Mesothelial cell of epicardium (in vitro differentiated cells): ENCODE data around the gene C2orf42. TPM values are rescaled to one million over a fixed set of nuclear protein-coding genes. Genes with fewer than 3 reads are reported as not detected.
"Not testable (repeated sequence)": the region's sequence is repeated elsewhere in the genome, so short reads cannot be mapped to it uniquely, and the experiment has no call there.

ENCODE experiments used
- DNase-seq, 2 experiments: peaks; one replicate each; pipeline ENCODE4 v3.0.0; 2021; ENCODE audit warnings: low spot score in 2 of 2; ENCODE audit not compliant: unreplicated experiment in 2 of 2
- H3K27ac Mint-ChIP-seq: 2 replicates; pipeline ENCODE4 v1.8.0; 2021; ENCODE audit warnings: mixed read lengths
- H3K27me3 Mint-ChIP-seq: 2 replicates; pipeline ENCODE4 v1.8.0; 2021; ENCODE audit warnings: low read depth, mixed read lengths
- H3K36me3 Mint-ChIP-seq: 2 replicates; pipeline ENCODE4 v1.8.0; 2021; ENCODE audit warnings: mixed read lengths
- H3K4me1 Mint-ChIP-seq: 2 replicates; pipeline ENCODE4 v1.8.0; 2021; ENCODE audit warnings: mixed read lengths
- H3K4me3 Mint-ChIP-seq: 2 replicates; pipeline ENCODE4 v1.8.0; 2021; ENCODE audit warnings: mild to moderate bottlenecking, moderate library complexity, mixed read lengths
- H3K9me3 Mint-ChIP-seq: 2 replicates; pipeline ENCODE4 v1.8.0; 2021; ENCODE audit warnings: mixed read lengths
- CTCF ChIP-seq: fragments of 200-600 bp; sonication (generic); IDR thresholded peaks from one replicate; pipeline ENCODE4 v1.5.0; 2021; ENCODE audit warnings: antibody characterized with exemption; ENCODE audit not compliant: unreplicated experiment
- total RNA-seq: library from RNA; stranded (reverse); gene quantifications from 3 replicates; pipeline ENCODE4 v1.2.1, GENCODE V29; 2021

Gene C2orf42
- total RNA-seq, 1 donor from 2014 or later: 20.6 TPM

DNA sequence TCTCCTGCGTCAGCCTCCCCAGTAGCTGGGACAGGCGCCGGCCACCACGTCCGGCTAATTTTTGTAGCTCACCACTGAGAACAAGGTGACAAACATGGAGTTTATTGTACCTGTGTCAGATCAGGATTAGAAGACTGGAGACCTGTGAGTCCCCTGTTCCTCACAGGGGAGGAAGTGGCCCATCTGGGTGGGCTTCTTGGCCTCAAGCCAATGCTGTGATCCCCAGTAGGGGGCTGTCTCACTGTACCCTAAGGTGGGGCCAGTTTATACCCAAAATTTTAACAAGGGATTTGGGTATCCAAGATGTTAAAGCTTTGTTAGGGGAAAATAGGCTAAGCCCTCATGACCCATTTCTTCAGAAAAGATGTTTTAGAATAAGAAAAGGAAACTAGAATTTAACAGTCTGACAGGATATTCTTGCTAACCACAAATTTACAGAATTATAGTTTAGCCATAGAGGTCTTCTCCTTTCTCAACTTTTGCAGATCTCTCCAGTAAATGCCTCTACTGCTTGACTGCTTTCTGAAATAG is 87.2 kb downstream of the C2orf42 start:
- Mint-ChIP-seq H3K27me3 (no peaks in the 10 kb centered on the region), H3K9me3 (no peaks in the 10 kb centered on the region), H3K36me3 (no peaks in the 10 kb centered on the region), H3K4me1 (peaks cover 36% of the 10 kb centered on the region), H3K4me3 (peak overlapping the region; percentile 8), H3K27ac (peak overlapping the region; percentile 93)
- no peak for DNase-seq
- TF ChIP-seq CTCF: no peak

GRCh38 chr2:70102323-70102905 is 88.4 kb downstream of the C2orf42 start:
- H3K4me1 Mint-ChIP-seq: peaks cover 26% of the 10 kb centered on the region
- not testable (repeated sequence) for H3K4me3 Mint-ChIP-seq, DNase-seq, H3K27ac Mint-ChIP-seq, H3K27me3 Mint-ChIP-seq, H3K36me3 Mint-ChIP-seq, H3K9me3 Mint-ChIP-seq

DNA sequence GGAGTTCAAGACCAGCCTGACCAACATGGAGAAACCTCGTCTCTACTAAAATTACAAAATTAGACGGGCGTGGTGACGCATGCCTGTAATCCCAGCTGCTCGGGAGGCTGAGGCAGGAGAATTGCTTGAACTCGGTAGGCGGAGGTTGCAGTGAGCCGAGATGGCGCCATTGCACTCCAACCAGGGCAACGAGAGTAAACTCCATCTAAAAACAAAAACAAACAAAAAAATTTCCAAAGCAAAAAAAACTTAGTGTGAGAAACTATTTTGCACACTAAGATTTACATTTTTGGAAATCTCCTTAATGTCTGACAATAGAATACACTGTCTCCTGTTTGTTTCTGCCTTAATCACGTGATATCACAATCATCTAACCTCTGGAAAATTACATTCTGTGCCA is 89.1 kb downstream of the C2orf42 start:
- not testable (repeated sequence) for H3K4me3 Mint-ChIP-seq, H3K27me3 Mint-ChIP-seq, H3K27ac Mint-ChIP-seq, DNase-seq, H3K36me3 Mint-ChIP-seq, H3K9me3 Mint-ChIP-seq
- H3K4me1 Mint-ChIP-seq: peaks cover 21% of the 10 kb centered on the region

- Mint-ChIP-seq H3K36me3 (no peaks in the 10 kb centered on the region), H3K9me3 (no peaks in the 10 kb centered on the region), H3K4me1 (peaks cover 21% of the 10 kb centered on the region), H3K4me3 (no peak overlapping the region), H3K27ac (peak overlapping the region; percentile 52), H3K27me3 (no peaks in the 10 kb centered on the region)
- no peak for TF ChIP-seq CTCF
- DNase-seq: no peak
Observed at GRCh38 chr2:70101174-70101573, 89.6 kb downstream of the C2orf42 start.

Other genes with a start within 250 kb of the C2orf42 start
- 2.6 to 3.6 TPM (median 3.5 TPM) in 3 replicates for gene ASPRV1, start 229.4 kb downstream of the C2orf42 start, total RNA-seq
- gene PCBP1, start 103.5 kb downstream of the C2orf42 start, total RNA-seq: 245 to 257 TPM (median 255 TPM) in 3 replicates
- 411 to 439 TPM (median 428 TPM) in 3 replicates for gene TIA1, start 57.6 kb upstream of the C2orf42 start, total RNA-seq
- gene PCYOX1, start 67.1 kb upstream of the C2orf42 start, total RNA-seq: 62.1 to 71.6 TPM (median 65.1 TPM) in 3 replicates
- 126 to 130 TPM (median 128 TPM) in 3 replicates for gene SNRPG, start 102.7 kb upstream of the C2orf42 start, total RNA-seq
- 42.7 to 46.5 TPM (median 43.3 TPM) in 3 replicates for gene FAM136A, start 111.0 kb upstream of the C2orf42 start, total RNA-seq